HepG2 (cell line): ENCODE data around the gene SNRPD3. TPM values are rescaled to one million over a fixed set of nuclear protein-coding genes. Genes with fewer than 3 reads are reported as not detected.

ENCODE experiments used
- CBX1 ChIP-seq: IDR thresholded peaks from one replicate; pipeline ENCODE4 v1.6.1; 2016; ENCODE audit warnings: antibody characterized with exemption, low read depth
- FOSL1 ChIP-seq: sonication (generic); formaldehyde crosslinking; IDR thresholded peaks from 2 replicates; pipeline ENCODE4 v1.9.0; 2021; ENCODE audit warnings: missing genetic modification reagents, borderline replicate concordance
- FOXO1 ChIP-seq: sonication (generic); formaldehyde crosslinking; IDR thresholded peaks from 2 replicates; pipeline ENCODE4 v1.4.0; 2020; ENCODE audit warnings: missing genetic modification reagents
- HNF4G ChIP-seq, 2 experiments: sonication (generic) in 1 of 2; formaldehyde crosslinking in 1 of 2; IDR thresholded peaks; 2 replicates each; pipeline versions ENCODE4 v1.4.0 to v1.6.1; 2011 to 2020; ENCODE audit warnings: borderline replicate concordance in 2 of 2, low read depth in 2 of 2, mild to moderate bottlenecking in 2 of 2, low read length in 1 of 2, missing genetic modification reagents in 1 of 2, moderate library complexity in 1 of 2
- JUND ChIP-seq: sonication (generic); formaldehyde crosslinking; IDR thresholded peaks from 2 replicates; pipeline ENCODE4 v1.8.0; 2022; ENCODE audit warnings: mild to moderate bottlenecking, missing genetic modification reagents
- KLF11 ChIP-seq: IDR thresholded peaks from 2 replicates; pipeline ENCODE4 v1.6.1; 2016; ENCODE audit warnings: missing compliant biosample characterization
- KLF13 ChIP-seq: sonication (generic); formaldehyde crosslinking; IDR thresholded peaks from 2 replicates; pipeline ENCODE4 v1.4.0; 2020; ENCODE audit warnings: mild to moderate bottlenecking, missing genetic modification reagents
- NFIC ChIP-seq: IDR thresholded peaks from 2 replicates; pipeline ENCODE4 v1.6.1; 2012; ENCODE audit warnings: mild to moderate bottlenecking, low read length, inconsistent platforms
- ONECUT2 ChIP-seq: sonication (generic); formaldehyde crosslinking; IDR thresholded peaks from 2 replicates; pipeline ENCODE4 v1.4.0; 2020; ENCODE audit warnings: missing genetic modification reagents
- PHF20 ChIP-seq: sonication (generic); formaldehyde crosslinking; IDR thresholded peaks from 2 replicates; pipeline ENCODE4 v1.5.0; 2020; ENCODE audit warnings: mild to moderate bottlenecking, missing genetic modification reagents
- PHF21A ChIP-seq: sonication (generic); formaldehyde crosslinking; IDR thresholded peaks from 2 replicates; pipeline ENCODE4 v1.5.0; 2020; ENCODE audit warnings: mild to moderate bottlenecking, missing genetic modification reagents
- RBAK ChIP-seq: sonication (generic); formaldehyde crosslinking; IDR thresholded peaks from 2 replicates; pipeline ENCODE4 v1.5.1; 2020; ENCODE audit warnings: mild to moderate bottlenecking, missing genetic modification reagents
- RFX3 ChIP-seq: IDR thresholded peaks from 2 replicates; pipeline ENCODE4 v1.6.1; 2016; ENCODE audit warnings: missing biosample characterization, missing genetic modification reagents
- SOX5 ChIP-seq: IDR thresholded peaks from 2 replicates; pipeline ENCODE4 v1.6.1; 2016; ENCODE audit warnings: borderline replicate concordance
- SPEN ChIP-seq: sonication (generic); formaldehyde crosslinking; IDR thresholded peaks from 2 replicates; pipeline ENCODE4 v1.5.1; 2020; ENCODE audit warnings: low read depth, mild to moderate bottlenecking, missing genetic modification reagents
- TOPORS ChIP-seq: sonication (generic); formaldehyde crosslinking; IDR thresholded peaks from 2 replicates; pipeline ENCODE4 v1.8.0; 2023; ENCODE audit warnings: mild to moderate bottlenecking, missing genetic modification reagents
- ZNF335 ChIP-seq: sonication (generic); formaldehyde crosslinking; IDR thresholded peaks from 2 replicates; pipeline ENCODE4 v1.4.0; 2020; ENCODE audit warnings: missing genetic modification reagents
- ZNF619 ChIP-seq: sonication (generic); formaldehyde crosslinking; IDR thresholded peaks from 2 replicates; pipeline ENCODE4 v1.4.0; 2020; ENCODE audit warnings: mild to moderate bottlenecking, missing genetic modification reagents
- ZNF737 ChIP-seq: sonication (generic); formaldehyde crosslinking; IDR thresholded peaks from 2 replicates; pipeline ENCODE4 v1.5.0; 2020; ENCODE audit warnings: missing genetic modification reagents, mild to moderate bottlenecking, borderline replicate concordance
- ZSCAN22 ChIP-seq: sonication (generic); formaldehyde crosslinking; IDR thresholded peaks from 2 replicates; pipeline ENCODE4 v1.4.0; 2020; ENCODE audit warnings: mild to moderate bottlenecking, missing genetic modification reagents
- polyA plus RNA-seq, 8 experiments: library from polyadenylated mRNA; depleted of rRNA in 3 of 8; stranded (reverse) in 7 of 8; unstranded in 1 of 8; fragments of >200 nt; fragmentation: Illumina TruSeq in 4 of 8; extraction: Trizol in 4 of 8; gene quantifications; 2 replicates each; pipeline versions ENCODE4 v1.2.1 to v1.2.3, GENCODE V29; 2011 to 2016; ENCODE audit warnings: low read depth in 4 of 8, missing spikeins in 1 of 8, mixed read lengths in 1 of 8; ENCODE audit not compliant: insufficient read depth in 1 of 8
- total RNA-seq, 5 experiments: library from RNA; depleted of rRNA; stranded (reverse); fragments of >200 nt; fragmentation: Illumina TruSeq; extraction: Trizol; gene quantifications; 2 replicates each; pipeline ENCODE4 v1.2.3, GENCODE V29; 2016; ENCODE audit warnings: low read depth in 1 of 5
- TF ChIP-seq, protein P1 (sequence below): IDR thresholded peaks from 2 replicates; pipeline ENCODE4 v1.6.1; 2016
- TF ChIP-seq, protein P2 (sequence below): sonication (generic); formaldehyde crosslinking; IDR thresholded peaks from 2 replicates; pipeline ENCODE4 v1.8.0; 2022; ENCODE audit warnings: missing genetic modification reagents, mild to moderate bottlenecking, borderline replicate concordance
- TF ChIP-seq, protein P3 (sequence below): sonication (generic); formaldehyde crosslinking; IDR thresholded peaks from 2 replicates; pipeline ENCODE4 v1.5.1; 2020; ENCODE audit warnings: mild to moderate bottlenecking, missing genetic modification reagents, borderline replicate concordance
- TF ChIP-seq, protein P4 (sequence below): sonication (generic); formaldehyde crosslinking; IDR thresholded peaks from 2 replicates; pipeline ENCODE4 v1.8.1; 2023; ENCODE audit warnings: mild to moderate bottlenecking, missing genetic modification reagents
- TF ChIP-seq, protein P5 (sequence below): sonication (generic); formaldehyde crosslinking; IDR thresholded peaks from 2 replicates; pipeline ENCODE4 v1.8.1; 2023; ENCODE audit warnings: mild to moderate bottlenecking, moderate library complexity, missing genetic modification reagents

SNRPD3 gene
- total and polyA plus RNA-seq, 2 of the 13 experiments (the other 11 are each of a cell fraction or from before 2014, with no cell fraction given): 110 to 209 TPM

- TF ChIP-seq RBAK (CRISPR knock-in tag) (no peak; the same call in 1 of the 2 replicates), FOSL1 (CRISPR knock-in tag) (no peak), HNF4G (IDR thresholded peaks at IDR 0.05; ENCODE audit: borderline replicate concordance, low read depth, low read length) (peak; percentile 94), HNF4G (CRISPR knock-in tag; IDR thresholded peaks at IDR 0.05; ENCODE audit: borderline replicate concordance, low read depth) (peak; percentile 97), ZNF335 (CRISPR knock-in tag) (peak; percentile 58; the same call in 1 of the 2 replicates), FOXO1 (CRISPR knock-in tag) (peak; percentile 49), NFIC (peak; percentile 80), KLF13 (no peak), RFX3 (CRISPR knock-in tag) (no peak), SOX5 (CRISPR knock-in tag) (peak; percentile 96), KLF11 (CRISPR knock-in tag) (peak; percentile 62), TOPORS (CRISPR knock-in tag) (peak; percentile 88; the same call in 1 of the 2 replicates), JUND (CRISPR knock-in tag) (peak; percentile 88), ONECUT2 (CRISPR knock-in tag) (0 out of 2 replicates have a peak, but pooled peaks have one; percentile 26), CBX1 (no peak), ZSCAN22 (CRISPR knock-in tag) (no peak), ZNF737 (CRISPR knock-in tag) (no peak), PHF21A (CRISPR knock-in tag) (peak; percentile 97), ZNF619 (CRISPR knock-in tag) (peak; percentile 29; the same call in 1 of the 2 replicates), SPEN (CRISPR knock-in tag) (peak; percentile 59; the same call in 1 of the 2 replicates), PHF20 (CRISPR knock-in tag) (no peak)
- TF ChIP-seq, protein P1, sequence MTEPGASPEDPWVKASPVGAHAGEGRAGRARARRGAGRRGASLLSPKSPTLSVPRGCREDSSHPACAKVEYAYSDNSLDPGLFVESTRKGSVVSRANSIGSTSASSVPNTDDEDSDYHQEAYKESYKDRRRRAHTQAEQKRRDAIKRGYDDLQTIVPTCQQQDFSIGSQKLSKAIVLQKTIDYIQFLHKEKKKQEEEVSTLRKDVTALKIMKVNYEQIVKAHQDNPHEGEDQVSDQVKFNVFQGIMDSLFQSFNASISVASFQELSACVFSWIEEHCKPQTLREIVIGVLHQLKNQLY (CRISPR knock-in tag): peak; percentile 99
- TF ChIP-seq, protein P2, sequence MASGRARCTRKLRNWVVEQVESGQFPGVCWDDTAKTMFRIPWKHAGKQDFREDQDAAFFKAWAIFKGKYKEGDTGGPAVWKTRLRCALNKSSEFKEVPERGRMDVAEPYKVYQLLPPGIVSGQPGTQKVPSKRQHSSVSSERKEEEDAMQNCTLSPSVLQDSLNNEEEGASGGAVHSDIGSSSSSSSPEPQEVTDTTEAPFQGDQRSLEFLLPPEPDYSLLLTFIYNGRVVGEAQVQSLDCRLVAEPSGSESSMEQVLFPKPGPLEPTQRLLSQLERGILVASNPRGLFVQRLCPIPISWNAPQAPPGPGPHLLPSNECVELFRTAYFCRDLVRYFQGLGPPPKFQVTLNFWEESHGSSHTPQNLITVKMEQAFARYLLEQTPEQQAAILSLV (CRISPR knock-in tag): no peak
- TF ChIP-seq, protein P3, sequence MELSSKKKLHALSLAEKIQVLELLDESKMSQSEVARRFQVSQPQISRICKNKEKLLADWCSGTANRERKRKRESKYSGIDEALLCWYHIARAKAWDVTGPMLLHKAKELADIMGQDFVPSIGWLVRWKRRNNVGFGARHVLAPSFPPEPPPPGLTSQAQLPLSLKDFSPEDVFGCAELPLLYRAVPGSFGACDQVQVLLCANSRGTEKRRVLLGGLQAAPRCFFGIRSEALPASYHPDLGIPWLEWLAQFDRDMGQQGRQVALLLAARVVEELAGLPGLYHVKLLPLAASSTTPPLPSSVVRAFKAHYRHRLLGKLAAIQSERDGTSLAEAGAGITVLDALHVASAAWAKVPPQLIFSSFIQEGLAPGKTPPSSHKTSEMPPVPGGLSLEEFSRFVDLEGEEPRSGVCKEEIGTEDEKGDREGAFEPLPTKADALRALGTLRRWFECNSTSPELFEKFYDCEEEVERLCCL (CRISPR knock-in tag): 0 out of 2 replicates have a peak, but pooled peaks have one; percentile 17
- TF ChIP-seq, protein P4, sequence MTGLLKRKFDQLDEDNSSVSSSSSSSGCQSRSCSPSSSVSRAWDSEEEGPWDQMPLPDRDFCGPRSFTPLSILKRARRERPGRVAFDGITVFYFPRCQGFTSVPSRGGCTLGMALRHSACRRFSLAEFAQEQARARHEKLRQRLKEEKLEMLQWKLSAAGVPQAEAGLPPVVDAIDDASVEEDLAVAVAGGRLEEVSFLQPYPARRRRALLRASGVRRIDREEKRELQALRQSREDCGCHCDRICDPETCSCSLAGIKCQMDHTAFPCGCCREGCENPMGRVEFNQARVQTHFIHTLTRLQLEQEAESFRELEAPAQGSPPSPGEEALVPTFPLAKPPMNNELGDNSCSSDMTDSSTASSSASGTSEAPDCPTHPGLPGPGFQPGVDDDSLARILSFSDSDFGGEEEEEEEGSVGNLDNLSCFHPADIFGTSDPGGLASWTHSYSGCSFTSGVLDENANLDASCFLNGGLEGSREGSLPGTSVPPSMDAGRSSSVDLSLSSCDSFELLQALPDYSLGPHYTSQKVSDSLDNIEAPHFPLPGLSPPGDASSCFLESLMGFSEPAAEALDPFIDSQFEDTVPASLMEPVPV (CRISPR knock-in tag): peak; percentile 91
- TF ChIP-seq, protein P5, sequence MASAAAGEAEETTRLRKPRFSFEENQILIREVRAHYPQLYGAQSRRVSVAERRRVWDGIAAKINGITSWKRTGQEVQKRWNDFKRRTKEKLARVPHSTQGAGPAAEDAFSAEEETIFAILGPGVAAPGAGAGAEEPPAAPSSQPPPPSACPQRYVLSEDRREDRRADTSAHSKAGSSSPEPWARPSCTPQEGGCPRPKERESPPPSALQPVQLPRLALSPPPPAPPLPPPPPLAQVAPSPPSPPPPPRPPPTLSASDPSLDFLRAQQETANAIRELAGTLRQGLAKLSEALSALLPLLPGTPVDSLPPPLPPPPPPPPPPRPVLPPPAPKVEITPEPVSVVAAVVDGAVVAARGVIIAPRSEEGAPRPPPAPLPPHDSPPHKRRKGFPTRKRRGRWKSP: peak; percentile 92; the same call in 1 of the 2 replicates
Measured at GRCh38 chr22:24550028-24550901, 5.5 kb upstream of the SNRPD3 start (continued).
